Measurements from ENCODE around the gene MAP3K7. TPM values are rescaled to one million over a fixed set of nuclear protein-coding genes. Genes with fewer than 3 reads are reported as not detected.

The MAP3K7 gene
- total and polyA plus RNA-seq, 2 experiments from 2014 or later: 21.5 to 40.3 TPM

DNA sequence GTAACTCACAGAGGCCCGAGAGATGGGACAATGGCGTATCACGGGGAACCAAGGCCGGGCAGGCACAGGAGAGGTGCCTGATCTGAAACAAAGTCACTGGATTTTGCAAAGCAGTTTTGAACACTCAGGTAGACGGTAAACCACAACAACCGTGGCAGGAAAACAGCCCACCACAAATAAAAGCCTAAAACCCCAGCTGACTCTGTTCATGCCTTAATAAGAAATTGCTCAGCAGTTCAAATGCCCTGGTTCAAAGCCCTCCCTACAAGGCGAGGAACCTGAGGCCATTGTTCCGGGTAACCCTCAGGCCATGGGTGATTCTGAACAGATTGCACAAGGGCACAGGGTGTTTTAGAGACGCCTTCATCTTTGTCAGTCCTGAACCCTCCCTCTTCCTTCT, 114.2 kb downstream of the MAP3K7 start:
- Histone ChIP-seq H3K27ac (no peak overlapping the region), H3K9me3 (ENCODE audit: low read depth) (no peaks in the 10 kb centered on the region), H3K79me2 (no peaks in the 10 kb centered on the region), H4K20me1 (ENCODE audit: insufficient read depth, poor library complexity, severe bottlenecking) (no peaks in the 10 kb centered on the region), H3K4me3 (no peak overlapping the region), H3K4me1 (ENCODE audit: insufficient read depth) (no peaks in the 10 kb centered on the region), H3K4me2 (no peak overlapping the region), H2AFZ (no peak overlapping the region), H3K36me3 (replicated peaks; ENCODE audit: insufficient read depth, low read depth) (no peaks in the 10 kb centered on the region), H3K9me2 (replicated peaks; ENCODE audit: insufficient read depth) (no peaks in the 10 kb centered on the region), H3K27me3 (no peaks in the 10 kb centered on the region)
- TF ChIP-seq EZH2phosphoT487 (IDR thresholded peaks at IDR 0.05; ENCODE audit: low read depth, severe bottlenecking, unreplicated experiment) (no peak), EZH2 (IDR thresholded peaks at IDR 0.05; ENCODE audit: borderline replicate concordance) (no peak)
- TF ChIP-seq, protein P1, sequence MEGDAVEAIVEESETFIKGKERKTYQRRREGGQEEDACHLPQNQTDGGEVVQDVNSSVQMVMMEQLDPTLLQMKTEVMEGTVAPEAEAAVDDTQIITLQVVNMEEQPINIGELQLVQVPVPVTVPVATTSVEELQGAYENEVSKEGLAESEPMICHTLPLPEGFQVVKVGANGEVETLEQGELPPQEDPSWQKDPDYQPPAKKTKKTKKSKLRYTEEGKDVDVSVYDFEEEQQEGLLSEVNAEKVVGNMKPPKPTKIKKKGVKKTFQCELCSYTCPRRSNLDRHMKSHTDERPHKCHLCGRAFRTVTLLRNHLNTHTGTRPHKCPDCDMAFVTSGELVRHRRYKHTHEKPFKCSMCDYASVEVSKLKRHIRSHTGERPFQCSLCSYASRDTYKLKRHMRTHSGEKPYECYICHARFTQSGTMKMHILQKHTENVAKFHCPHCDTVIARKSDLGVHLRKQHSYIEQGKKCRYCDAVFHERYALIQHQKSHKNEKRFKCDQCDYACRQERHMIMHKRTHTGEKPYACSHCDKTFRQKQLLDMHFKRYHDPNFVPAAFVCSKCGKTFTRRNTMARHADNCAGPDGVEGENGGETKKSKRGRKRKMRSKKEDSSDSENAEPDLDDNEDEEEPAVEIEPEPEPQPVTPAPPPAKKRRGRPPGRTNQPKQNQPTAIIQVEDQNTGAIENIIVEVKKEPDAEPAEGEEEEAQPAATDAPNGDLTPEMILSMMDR (IDR thresholded peaks at IDR 0.05; ENCODE audit: poor library complexity): no peak
- DNase-seq (ENCODE audit: low spot score): no peak
- 91% methylated on average over 9 of the region's 9 CpGs for WGBS (ENCODE audit: low lambda C conversion rate, missing lambda C conversion rate)

- H3K36me3 ChIP-seq (replicated peaks; ENCODE audit: insufficient read depth, low read depth): no peaks in the 10 kb centered on the region
- H3K9me3 ChIP-seq (ENCODE audit: low read depth): no peaks in the 10 kb centered on the region
- no peaks in the 10 kb centered on the region for H3K79me2 ChIP-seq
- H4K20me1 ChIP-seq (ENCODE audit: insufficient read depth, poor library complexity, severe bottlenecking): no peaks in the 10 kb centered on the region
- no peak overlapping the region for H3K4me3 ChIP-seq
- 72% methylated on average over 4 of the region's 4 CpGs for WGBS (ENCODE audit: low lambda C conversion rate, missing lambda C conversion rate)
- TF ChIP-seq, protein P1 (IDR thresholded peaks at IDR 0.05; ENCODE audit: poor library complexity): no peak
- TF ChIP-seq EZH2 (IDR thresholded peaks at IDR 0.05; ENCODE audit: borderline replicate concordance): no peak
- TF ChIP-seq EZH2phosphoT487 (IDR thresholded peaks at IDR 0.05; ENCODE audit: low read depth, severe bottlenecking, unreplicated experiment): no peak
- no peak overlapping the region for H3K27ac ChIP-seq
- H3K9me2 ChIP-seq (replicated peaks; ENCODE audit: insufficient read depth): no peaks in the 10 kb centered on the region
- H2AFZ ChIP-seq: no peak overlapping the region
- no peaks in the 10 kb centered on the region for H3K4me1 ChIP-seq (ENCODE audit: insufficient read depth)
- no peak overlapping the region for H3K4me2 ChIP-seq
- no peaks in the 10 kb centered on the region for H3K27me3 ChIP-seq
- DNase-seq (ENCODE audit: low spot score): no peak
These were observed 115.6 kb downstream of the MAP3K7 start for GRCh38 chr6:90471263-90471662.

GRCh38 chr6:90469906-90470305, 117.0 kb downstream of the MAP3K7 start:
- no peaks in the 10 kb centered on the region for H3K9me2 ChIP-seq (replicated peaks; ENCODE audit: insufficient read depth)
- no peaks in the 10 kb centered on the region for H3K36me3 ChIP-seq (replicated peaks; ENCODE audit: insufficient read depth, low read depth)
- H3K79me2 ChIP-seq: no peaks in the 10 kb centered on the region
- no peak overlapping the region for H3K27ac ChIP-seq
- TF ChIP-seq EZH2 (IDR thresholded peaks at IDR 0.05; ENCODE audit: borderline replicate concordance): no peak
- no peak for TF ChIP-seq EZH2phosphoT487 (IDR thresholded peaks at IDR 0.05; ENCODE audit: low read depth, severe bottlenecking, unreplicated experiment)
- TF ChIP-seq, protein P1 (IDR thresholded peaks at IDR 0.05; ENCODE audit: poor library complexity): no peak
- no peak overlapping the region for H3K4me2 ChIP-seq
- H3K4me3 ChIP-seq: no peak overlapping the region
- DNase-seq (ENCODE audit: low spot score): no peak
- no peaks in the 10 kb centered on the region for H3K27me3 ChIP-seq
- no peaks in the 10 kb centered on the region for H4K20me1 ChIP-seq (ENCODE audit: insufficient read depth, poor library complexity, severe bottlenecking)
- H3K4me1 ChIP-seq (ENCODE audit: insufficient read depth): no peaks in the 10 kb centered on the region
- H2AFZ ChIP-seq: no peak overlapping the region
- WGBS (ENCODE audit: low lambda C conversion rate, missing lambda C conversion rate): 84% methylated on average over 2 of the region's 2 CpGs
- H3K9me3 ChIP-seq (ENCODE audit: low read depth): no peaks in the 10 kb centered on the region

- TF ChIP-seq EZH2phosphoT487 (IDR thresholded peaks at IDR 0.05; ENCODE audit: low read depth, severe bottlenecking, unreplicated experiment) (no peak), EZH2 (IDR thresholded peaks at IDR 0.05; ENCODE audit: borderline replicate concordance) (no peak)
- TF ChIP-seq, protein P1 (IDR thresholded peaks at IDR 0.05; ENCODE audit: poor library complexity): no peak
- WGBS (ENCODE audit: low lambda C conversion rate, missing lambda C conversion rate): 76% methylated on average over 1 of the region's 1 CpG
These were observed 118.0 kb downstream of the MAP3K7 start for GRCh38 chr6:90468859-90469258.

More at GRCh38 chr6:90468859-90469258, 118.0 kb downstream of the MAP3K7 start:
- no peaks in the 10 kb centered on the region for H3K9me2 ChIP-seq (replicated peaks; ENCODE audit: insufficient read depth)
- H3K79me2 ChIP-seq: no peaks in the 10 kb centered on the region
- no peaks in the 10 kb centered on the region for H3K27me3 ChIP-seq
- H2AFZ ChIP-seq: no peak overlapping the region
- H3K9me3 ChIP-seq (ENCODE audit: low read depth): no peaks in the 10 kb centered on the region
- no peaks in the 10 kb centered on the region for H3K36me3 ChIP-seq (replicated peaks; ENCODE audit: insufficient read depth, low read depth)
- H4K20me1 ChIP-seq (ENCODE audit: insufficient read depth, poor library complexity, severe bottlenecking): no peaks in the 10 kb centered on the region
- no peak for DNase-seq (ENCODE audit: low spot score)
- H3K4me3 ChIP-seq: no peak overlapping the region
- H3K4me1 ChIP-seq (ENCODE audit: insufficient read depth): no peaks in the 10 kb centered on the region
- H3K4me2 ChIP-seq: no peak overlapping the region
- H3K27ac ChIP-seq: no peak overlapping the region

Measured in hepatocyte (in vitro differentiated cells).